Measurements from ENCODE around the gene TANGO2.
A peak's percentile ranks its signal among the peaks of the same experiment; 100 is the strongest.

The TANGO2 gene

GRCh38 chr22:19974268-19974861, 46.5 kb upstream of the TANGO2 start:
- Histone ChIP-seq H3K4me1 (peaks cover 36% of the 10 kb centered on the region), H3K9me3 (no peaks in the 10 kb centered on the region), H3K36me3 (peaks cover 96% of the 10 kb centered on the region), H3K27me3 (no peaks in the 10 kb centered on the region), H3K4me3 (ENCODE audit: low read depth, low read length) (no peak overlapping the region)
- TF ChIP-seq, protein P1, sequence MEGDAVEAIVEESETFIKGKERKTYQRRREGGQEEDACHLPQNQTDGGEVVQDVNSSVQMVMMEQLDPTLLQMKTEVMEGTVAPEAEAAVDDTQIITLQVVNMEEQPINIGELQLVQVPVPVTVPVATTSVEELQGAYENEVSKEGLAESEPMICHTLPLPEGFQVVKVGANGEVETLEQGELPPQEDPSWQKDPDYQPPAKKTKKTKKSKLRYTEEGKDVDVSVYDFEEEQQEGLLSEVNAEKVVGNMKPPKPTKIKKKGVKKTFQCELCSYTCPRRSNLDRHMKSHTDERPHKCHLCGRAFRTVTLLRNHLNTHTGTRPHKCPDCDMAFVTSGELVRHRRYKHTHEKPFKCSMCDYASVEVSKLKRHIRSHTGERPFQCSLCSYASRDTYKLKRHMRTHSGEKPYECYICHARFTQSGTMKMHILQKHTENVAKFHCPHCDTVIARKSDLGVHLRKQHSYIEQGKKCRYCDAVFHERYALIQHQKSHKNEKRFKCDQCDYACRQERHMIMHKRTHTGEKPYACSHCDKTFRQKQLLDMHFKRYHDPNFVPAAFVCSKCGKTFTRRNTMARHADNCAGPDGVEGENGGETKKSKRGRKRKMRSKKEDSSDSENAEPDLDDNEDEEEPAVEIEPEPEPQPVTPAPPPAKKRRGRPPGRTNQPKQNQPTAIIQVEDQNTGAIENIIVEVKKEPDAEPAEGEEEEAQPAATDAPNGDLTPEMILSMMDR (IDR thresholded peaks at IDR 0.05; ENCODE audit: low read depth, low read length), result no peak; the same call in 1 of the 2 replicates
- peak; percentile 94 for DNase-seq

DNA sequence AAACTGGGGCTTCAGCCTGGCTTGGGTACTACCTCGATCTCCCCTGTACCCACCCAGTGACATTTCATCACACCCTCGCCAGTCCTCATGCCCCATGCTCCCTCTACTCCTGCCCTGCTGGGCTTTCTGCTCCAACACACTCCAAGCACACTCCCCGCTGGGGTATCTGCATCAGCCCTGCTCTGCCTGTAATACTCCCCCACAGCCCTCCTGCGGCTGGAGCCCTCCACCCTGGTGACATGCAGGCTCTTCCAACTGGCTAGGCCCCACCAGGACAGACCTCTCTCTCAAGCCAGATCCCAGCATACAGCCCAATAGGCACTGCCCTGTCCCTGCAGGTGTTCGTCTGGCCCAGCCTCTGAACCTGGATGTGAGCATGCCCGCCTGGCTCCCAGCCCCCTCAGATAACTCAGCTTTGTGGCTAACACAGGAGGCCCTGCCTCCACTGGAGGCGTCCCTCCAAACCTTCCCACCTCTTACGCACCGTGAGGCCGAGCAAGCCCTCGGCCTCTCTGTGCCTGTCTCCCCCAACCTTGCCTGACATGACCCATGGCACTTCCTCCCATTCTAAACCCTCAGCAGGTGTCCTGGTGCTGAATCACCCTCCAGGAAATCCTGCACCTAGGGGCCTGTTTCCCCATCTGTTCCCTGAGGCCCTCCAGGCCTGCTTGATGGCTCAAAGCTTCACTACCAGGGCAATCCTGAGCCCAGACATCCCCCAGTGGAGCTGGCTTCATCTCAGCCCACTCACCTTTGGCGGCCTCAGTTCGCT, 45.8 kb upstream of the TANGO2 start:
- Histone ChIP-seq H3K36me3 (peaks cover 96% of the 10 kb centered on the region), H3K27me3 (no peaks in the 10 kb centered on the region), H3K9me3 (no peaks in the 10 kb centered on the region), H3K4me3 (ENCODE audit: low read depth, low read length) (no peak overlapping the region), H3K4me1 (peaks cover 36% of the 10 kb centered on the region)
- DNase-seq, result peak; percentile 58
- TF ChIP-seq, protein P1 (IDR thresholded peaks at IDR 0.05; ENCODE audit: low read depth, low read length), result 0 out of 2 replicates have a peak, but pooled peaks have one; percentile 0

GRCh38 chr22:19975707-19976035, 45.2 kb upstream of the TANGO2 start:
- TF ChIP-seq, protein P1 (IDR thresholded peaks at IDR 0.05; ENCODE audit: low read depth, low read length), result no peak
- Histone ChIP-seq H3K36me3 (peaks cover 97% of the 10 kb centered on the region), H3K9me3 (no peaks in the 10 kb centered on the region), H3K4me1 (peaks cover 34% of the 10 kb centered on the region), H3K4me3 (ENCODE audit: low read depth, low read length) (no peak overlapping the region), H3K27me3 (no peaks in the 10 kb centered on the region)
- DNase-seq, result no peak

GRCh38 chr22:19976671-19977070, 44.2 kb upstream of the TANGO2 start:
- no peaks in the 10 kb centered on the region for H3K27me3 ChIP-seq
- H3K36me3 ChIP-seq, result peaks cover 97% of the 10 kb centered on the region
- no peak overlapping the region for H3K4me3 ChIP-seq (ENCODE audit: low read depth, low read length)
- no peaks in the 10 kb centered on the region for H3K9me3 ChIP-seq
- peaks cover 24% of the 10 kb centered on the region for H3K4me1 ChIP-seq
- DNase-seq, result no peak
- TF ChIP-seq, protein P1 (IDR thresholded peaks at IDR 0.05; ENCODE audit: low read depth, low read length), result no peak

DNA sequence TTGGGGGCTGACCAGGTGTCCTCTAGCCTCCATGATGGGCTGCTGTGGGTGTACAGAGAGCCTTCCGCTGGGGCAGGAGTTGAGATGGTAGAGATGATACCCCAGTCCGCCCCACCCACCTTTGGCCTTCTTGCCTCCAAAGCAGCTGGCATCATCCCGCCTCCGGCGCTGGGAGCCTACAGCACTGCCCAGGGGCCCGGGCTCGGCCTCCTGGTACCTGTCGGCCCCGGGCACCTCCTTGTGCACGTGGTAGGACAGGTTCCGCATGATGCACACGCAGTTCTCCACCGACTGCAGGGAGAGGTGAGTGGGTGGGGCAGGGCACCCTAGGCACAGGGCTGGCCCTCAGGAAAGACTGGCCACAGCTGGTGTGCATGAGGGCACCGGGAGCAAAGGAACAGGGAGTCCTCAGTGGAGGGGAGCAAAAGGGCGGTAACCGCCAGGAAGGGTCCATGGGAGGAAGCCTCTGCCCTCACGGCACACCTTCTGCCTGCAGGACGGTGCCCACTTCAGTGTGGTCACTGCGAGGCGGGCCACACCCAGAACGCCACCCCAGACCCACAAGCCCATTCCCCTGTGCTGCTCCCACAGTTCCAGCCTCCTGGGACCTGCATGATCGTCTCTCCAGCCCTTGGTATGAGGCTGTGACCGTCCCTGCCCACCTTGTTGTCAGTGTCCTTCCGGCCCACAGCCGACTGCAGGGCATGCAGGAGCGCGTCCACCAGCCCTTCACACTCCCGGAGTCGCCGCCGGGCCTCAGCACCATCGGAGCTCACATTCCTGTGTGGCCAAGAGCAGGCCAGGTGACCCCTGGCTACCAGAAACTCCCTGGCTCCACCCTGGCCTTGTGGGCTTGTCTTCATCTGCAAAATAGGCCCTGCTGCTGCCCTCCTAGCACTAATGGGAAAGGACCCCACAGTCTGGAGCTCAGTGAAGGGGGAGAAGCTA, 43.3 kb upstream of the TANGO2 start:
- H3K9me3 ChIP-seq, result no peaks in the 10 kb centered on the region
- H3K4me3 ChIP-seq (ENCODE audit: low read depth, low read length), result no peak overlapping the region
- TF ChIP-seq, protein P1 (IDR thresholded peaks at IDR 0.05; ENCODE audit: low read depth, low read length), result no peak
- H3K4me1 ChIP-seq, result peaks cover 24% of the 10 kb centered on the region
- no peaks in the 10 kb centered on the region for H3K27me3 ChIP-seq
- DNase-seq, result no peak
- peaks cover 97% of the 10 kb centered on the region for H3K36me3 ChIP-seq
